ENCODE data around the gene MAGEA8. TPM values are rescaled to one million over a fixed set of nuclear protein-coding genes. Genes with fewer than 3 reads are reported as not detected.
"Not testable (repeated sequence)": the region's sequence is repeated elsewhere in the genome, so short reads cannot be mapped to it uniquely, and the experiment has no call there.

The MAGEA8 gene
- total RNA-seq, 2 donors from 2014 or later, result not detected

DNA sequence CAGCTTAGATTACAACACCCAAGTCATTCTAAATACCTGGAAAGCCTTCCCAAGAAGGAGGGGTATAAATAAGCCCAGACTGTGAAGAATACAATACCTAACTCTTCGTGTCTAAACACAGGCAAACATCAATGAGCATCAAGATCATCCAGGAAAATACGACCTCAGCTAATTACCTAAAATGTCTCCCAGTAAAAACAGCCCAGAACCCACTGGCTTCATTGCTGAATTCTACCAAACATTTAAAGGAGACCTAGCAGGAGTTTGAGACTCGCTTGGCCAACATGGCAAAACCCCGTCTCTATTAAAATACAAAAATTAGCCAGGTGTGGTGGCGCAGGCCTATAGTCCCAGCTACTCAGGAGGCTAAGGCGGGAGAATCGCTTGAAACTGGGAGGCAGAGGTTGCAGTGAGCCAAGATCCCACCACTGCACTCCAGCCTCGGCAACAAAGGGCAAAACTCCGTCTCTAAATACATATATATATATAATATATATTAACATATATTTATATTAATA is 29.3 kb downstream of the MAGEA8 start:
- H3K36me3 ChIP-seq, result no peaks in the 10 kb centered on the region
- H3K27ac ChIP-seq, result no peak overlapping the region
- no peak for DNase-seq (ENCODE audit: low spot score)
- H3K4me1 ChIP-seq (ENCODE audit: control insufficient read depth in 1 of 2, low read depth in 2 of 2), result no peaks in the 10 kb centered on the region
- no peaks in the 10 kb centered on the region for H3K9me3 ChIP-seq
- no peak overlapping the region for H3K4me3 ChIP-seq
- TF ChIP-seq, protein P1, sequence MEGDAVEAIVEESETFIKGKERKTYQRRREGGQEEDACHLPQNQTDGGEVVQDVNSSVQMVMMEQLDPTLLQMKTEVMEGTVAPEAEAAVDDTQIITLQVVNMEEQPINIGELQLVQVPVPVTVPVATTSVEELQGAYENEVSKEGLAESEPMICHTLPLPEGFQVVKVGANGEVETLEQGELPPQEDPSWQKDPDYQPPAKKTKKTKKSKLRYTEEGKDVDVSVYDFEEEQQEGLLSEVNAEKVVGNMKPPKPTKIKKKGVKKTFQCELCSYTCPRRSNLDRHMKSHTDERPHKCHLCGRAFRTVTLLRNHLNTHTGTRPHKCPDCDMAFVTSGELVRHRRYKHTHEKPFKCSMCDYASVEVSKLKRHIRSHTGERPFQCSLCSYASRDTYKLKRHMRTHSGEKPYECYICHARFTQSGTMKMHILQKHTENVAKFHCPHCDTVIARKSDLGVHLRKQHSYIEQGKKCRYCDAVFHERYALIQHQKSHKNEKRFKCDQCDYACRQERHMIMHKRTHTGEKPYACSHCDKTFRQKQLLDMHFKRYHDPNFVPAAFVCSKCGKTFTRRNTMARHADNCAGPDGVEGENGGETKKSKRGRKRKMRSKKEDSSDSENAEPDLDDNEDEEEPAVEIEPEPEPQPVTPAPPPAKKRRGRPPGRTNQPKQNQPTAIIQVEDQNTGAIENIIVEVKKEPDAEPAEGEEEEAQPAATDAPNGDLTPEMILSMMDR (IDR thresholded peaks at IDR 0.05), result no peak
- H3K27me3 ChIP-seq (replicated peaks; ENCODE audit: insufficient read depth), result no peaks in the 10 kb centered on the region
- ATAC-seq (ENCODE audit: insufficient number of reproducible peaks, low FRiP score, low read depth), result no peak

DNA sequence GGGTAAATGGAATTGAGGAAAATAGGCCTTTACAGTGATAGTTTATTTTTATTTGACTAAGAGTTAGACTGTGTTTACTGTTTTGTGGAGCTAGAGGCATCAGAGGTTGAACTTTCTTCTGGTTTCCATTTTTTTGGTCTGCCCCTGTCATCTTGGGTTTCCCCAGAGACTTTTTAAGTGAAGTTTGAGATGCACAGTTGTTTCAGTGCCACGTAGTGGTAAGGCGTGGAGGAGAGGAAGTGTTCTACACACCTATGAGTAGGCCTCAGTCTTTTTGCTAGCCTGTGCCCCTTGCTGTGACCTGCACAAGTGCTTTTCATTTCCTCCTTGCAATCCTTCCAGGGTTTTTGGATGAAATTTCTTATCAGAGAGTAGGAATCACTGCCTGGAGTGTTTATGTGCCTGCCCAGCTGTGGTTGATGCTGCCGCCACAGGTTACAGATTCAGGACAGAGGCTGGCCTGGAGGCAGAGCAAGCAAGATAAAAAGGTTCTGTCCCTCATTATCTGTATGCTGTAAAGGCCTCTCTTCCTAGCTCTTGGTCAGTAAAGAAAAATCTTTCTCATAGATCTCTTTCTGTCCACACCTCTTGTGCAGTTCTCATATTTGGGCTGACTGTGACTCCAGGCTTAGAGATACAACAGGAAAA is 35.9 kb downstream of the MAGEA8 start:
- Histone ChIP-seq H3K9me3 (no peaks in the 10 kb centered on the region), H3K4me1 (ENCODE audit: control insufficient read depth in 1 of 2, low read depth in 2 of 2) (no peaks in the 10 kb centered on the region), H3K27ac (no peak overlapping the region), H3K36me3 (no peaks in the 10 kb centered on the region), H3K27me3 (replicated peaks; ENCODE audit: insufficient read depth) (no peaks in the 10 kb centered on the region), H3K4me3 (no peak overlapping the region)
- no peak for ATAC-seq (ENCODE audit: insufficient number of reproducible peaks, low FRiP score, low read depth)
- DNase-seq (ENCODE audit: low spot score), result no peak
- TF ChIP-seq, protein P1 (IDR thresholded peaks at IDR 0.05), result no peak

DNA sequence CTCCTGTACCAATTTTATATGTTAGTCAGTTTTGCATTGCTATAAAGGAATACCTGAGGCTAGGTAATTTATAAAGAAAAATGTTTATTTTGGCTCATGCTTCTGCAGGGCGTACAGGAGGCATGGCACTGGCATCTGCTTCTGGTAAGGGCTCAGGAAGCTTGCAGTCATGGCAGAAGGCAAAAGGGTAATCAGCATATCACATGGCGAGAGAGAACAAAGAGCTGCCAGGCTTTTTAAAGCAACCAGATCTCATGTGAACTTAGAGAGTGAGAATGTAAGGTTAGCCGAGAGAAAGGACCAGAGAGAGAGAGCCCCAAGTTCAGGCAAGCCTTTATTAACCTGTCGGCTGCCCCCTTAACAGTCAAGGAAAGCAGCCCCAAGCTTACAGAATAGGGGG is 42.9 kb downstream of the MAGEA8 start:
- ATAC-seq (ENCODE audit: insufficient number of reproducible peaks, low FRiP score, low read depth); H3K9me3 ChIP-seq; DNase-seq (ENCODE audit: low spot score): not testable (repeated sequence)

DNA sequence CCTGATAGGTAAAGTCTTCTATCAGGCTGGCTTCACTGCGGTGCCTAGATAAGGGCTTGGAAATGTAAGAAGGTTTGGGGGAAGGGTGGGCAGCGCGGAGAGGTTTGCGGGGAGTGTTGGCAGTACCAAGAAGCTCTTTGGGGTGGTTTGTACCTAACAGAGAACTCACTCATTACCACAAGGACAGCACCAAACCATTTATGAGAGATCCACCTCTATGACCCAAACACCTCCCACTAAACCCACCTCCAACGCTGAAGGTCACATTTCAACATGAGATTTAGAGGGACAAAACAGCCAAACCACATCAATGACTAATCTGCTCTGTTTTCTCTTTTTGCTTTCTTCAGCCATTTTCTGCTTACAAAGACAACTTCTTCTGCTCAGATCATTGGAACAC is 43.5 kb downstream of the MAGEA8 start:
- H3K27ac ChIP-seq; H3K4me3 ChIP-seq; H3K4me1 ChIP-seq (ENCODE audit: control insufficient read depth in 1 of 2, low read depth in 2 of 2); DNase-seq (ENCODE audit: low spot score); ATAC-seq (ENCODE audit: insufficient number of reproducible peaks, low FRiP score, low read depth); H3K36me3 ChIP-seq; H3K27me3 ChIP-seq (replicated peaks; ENCODE audit: insufficient read depth); H3K9me3 ChIP-seq: not testable (repeated sequence)

More for the DNA sequence above, 42.9 kb downstream of the MAGEA8 start:
- H3K4me3 ChIP-seq; H3K27ac ChIP-seq; H3K27me3 ChIP-seq (replicated peaks; ENCODE audit: insufficient read depth); H3K4me1 ChIP-seq (ENCODE audit: control insufficient read depth in 1 of 2, low read depth in 2 of 2); H3K36me3 ChIP-seq: not testable (repeated sequence)

DNA sequence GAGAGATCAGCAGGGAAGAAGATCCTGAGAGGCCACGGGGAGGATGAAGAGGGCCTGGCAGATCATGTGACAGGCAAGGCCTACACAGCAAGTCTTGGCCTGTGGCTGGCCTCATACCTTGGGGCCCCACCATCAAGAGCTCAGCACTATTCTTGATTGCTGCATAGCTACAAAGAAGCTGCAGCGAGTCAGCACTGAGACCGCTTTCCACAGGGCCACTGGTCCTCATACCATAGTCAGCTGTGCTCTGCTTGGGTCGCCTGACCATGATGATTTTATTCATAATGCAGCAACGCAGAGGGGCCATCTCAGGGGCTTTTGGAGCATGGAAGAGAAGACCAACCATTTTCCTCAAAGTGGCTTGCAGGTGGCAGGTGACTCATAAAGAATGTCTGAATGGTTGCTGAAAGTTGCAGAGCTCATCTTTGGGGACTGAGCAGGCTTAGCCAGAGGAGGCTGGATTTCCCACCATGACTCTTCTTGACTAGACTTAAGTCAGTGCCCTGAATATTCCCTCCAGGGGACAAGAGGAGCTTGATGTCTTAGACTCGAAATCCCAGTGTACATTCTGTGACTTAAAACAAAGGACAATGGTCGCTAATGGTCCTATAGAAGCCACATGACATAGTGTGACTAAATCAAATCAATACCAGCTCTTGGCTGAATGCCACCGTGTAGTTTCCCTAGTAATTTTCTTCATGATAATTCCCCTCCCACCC is 46.4 kb downstream of the MAGEA8 start:
- H3K27me3 ChIP-seq (replicated peaks; ENCODE audit: insufficient read depth); ATAC-seq (ENCODE audit: insufficient number of reproducible peaks, low FRiP score, low read depth); H3K9me3 ChIP-seq; H3K4me3 ChIP-seq; H3K27ac ChIP-seq; H3K36me3 ChIP-seq; H3K4me1 ChIP-seq (ENCODE audit: control insufficient read depth in 1 of 2, low read depth in 2 of 2); DNase-seq (ENCODE audit: low spot score): not testable (repeated sequence)

DNA sequence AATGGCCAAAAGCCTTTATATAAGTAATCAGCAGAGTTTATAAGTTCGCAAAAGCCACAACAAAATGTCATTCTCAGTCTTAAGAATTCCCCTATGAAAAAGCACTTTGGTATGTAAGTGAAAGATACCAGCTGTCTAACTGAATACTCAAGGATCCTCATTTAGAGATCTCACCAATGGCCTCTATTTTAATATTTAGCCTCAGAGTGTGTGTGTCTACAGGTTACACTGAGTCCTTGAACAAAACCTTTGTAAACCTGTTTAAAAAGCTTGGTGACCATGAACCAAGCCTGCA is 46.9 kb downstream of the MAGEA8 start:
- DNase-seq (ENCODE audit: low spot score); H3K4me1 ChIP-seq (ENCODE audit: control insufficient read depth in 1 of 2, low read depth in 2 of 2); H3K27ac ChIP-seq; H3K36me3 ChIP-seq; ATAC-seq (ENCODE audit: insufficient number of reproducible peaks, low FRiP score, low read depth); H3K9me3 ChIP-seq; H3K4me3 ChIP-seq; H3K27me3 ChIP-seq (replicated peaks; ENCODE audit: insufficient read depth): not testable (repeated sequence)

DNA sequence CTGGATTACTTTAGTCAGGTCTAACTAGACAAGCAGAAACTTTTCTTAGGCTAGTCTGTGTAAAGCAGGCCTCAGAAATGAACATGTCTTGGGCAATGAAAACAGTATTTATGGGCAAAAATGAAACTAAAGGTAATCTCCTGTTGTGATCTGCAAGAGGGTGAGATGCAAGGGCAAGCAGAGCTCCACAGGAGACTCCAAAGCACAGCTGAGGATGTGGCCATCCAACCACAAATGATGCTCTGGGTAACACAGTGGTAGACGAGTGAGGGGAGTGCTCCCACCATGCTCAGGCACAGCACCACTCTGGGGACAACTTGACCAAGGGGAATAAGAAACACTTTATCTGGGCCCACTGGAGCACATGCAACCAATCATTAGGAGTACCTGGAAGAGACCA is 47.7 kb downstream of the MAGEA8 start:
- not testable (repeated sequence) for H3K9me3 ChIP-seq; DNase-seq (ENCODE audit: low spot score); H3K27me3 ChIP-seq (replicated peaks; ENCODE audit: insufficient read depth); H3K27ac ChIP-seq; H3K36me3 ChIP-seq; H3K4me1 ChIP-seq (ENCODE audit: control insufficient read depth in 1 of 2, low read depth in 2 of 2); ATAC-seq (ENCODE audit: insufficient number of reproducible peaks, low FRiP score, low read depth); H3K4me3 ChIP-seq

DNA sequence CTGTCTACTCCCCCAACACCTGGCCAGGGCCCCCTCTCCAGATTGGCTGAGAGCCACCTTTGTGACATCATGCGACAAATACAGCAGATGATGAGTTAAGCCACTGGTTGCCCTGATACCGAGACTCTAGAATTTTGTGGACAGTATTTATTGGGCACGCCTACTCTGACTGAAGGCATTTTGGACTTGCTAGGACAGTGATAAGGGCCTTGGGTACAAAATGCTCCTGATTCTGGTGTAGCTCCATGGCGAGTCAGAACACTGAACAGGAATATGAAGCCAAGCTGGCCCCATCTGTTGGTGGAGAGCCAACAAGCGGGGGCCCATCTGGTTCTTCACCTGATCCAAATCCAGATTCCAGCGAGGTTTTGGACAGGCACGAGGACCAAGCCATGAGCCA is 48.4 kb downstream of the MAGEA8 start, which contains the start of gene HSFX4:
Gene HSFX4, plus strand, starts transcription at position 174 of the 400 bp plus-strand sequence. Its CDS starts 72 bp downstream, at position 246.
- DNase-seq (ENCODE audit: low spot score); H3K9me3 ChIP-seq; H3K4me3 ChIP-seq; H3K36me3 ChIP-seq; ATAC-seq (ENCODE audit: insufficient number of reproducible peaks, low FRiP score, low read depth); H3K27ac ChIP-seq; H3K27me3 ChIP-seq (replicated peaks; ENCODE audit: insufficient read depth); H3K4me1 ChIP-seq (ENCODE audit: control insufficient read depth in 1 of 2, low read depth in 2 of 2): not testable (repeated sequence)

DNA sequence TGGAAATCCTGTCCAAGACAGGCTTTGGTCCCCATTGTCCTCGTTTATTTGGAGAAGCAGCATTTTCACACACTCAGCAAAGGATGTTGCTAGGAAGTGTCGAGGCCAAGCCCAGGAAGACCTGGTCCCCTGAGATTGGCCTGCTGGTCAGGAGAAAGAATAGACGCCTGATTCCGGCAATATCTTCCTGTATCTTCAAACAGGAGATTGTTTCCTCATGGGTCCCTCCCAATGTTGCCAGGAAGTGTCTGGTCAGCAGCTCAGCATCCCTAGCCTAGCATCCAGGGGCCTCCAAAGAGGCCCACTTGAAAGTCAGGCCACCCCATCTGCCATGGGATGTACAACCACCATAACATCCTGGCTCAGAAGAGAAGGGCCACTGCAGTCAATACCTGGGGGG is 50.4 kb downstream of the MAGEA8 start:
- not testable (repeated sequence) for H3K9me3 ChIP-seq; H3K27ac ChIP-seq; H3K4me1 ChIP-seq (ENCODE audit: control insufficient read depth in 1 of 2, low read depth in 2 of 2); H3K36me3 ChIP-seq; H3K4me3 ChIP-seq; ATAC-seq (ENCODE audit: insufficient number of reproducible peaks, low FRiP score, low read depth); DNase-seq (ENCODE audit: low spot score); H3K27me3 ChIP-seq (replicated peaks; ENCODE audit: insufficient read depth)

DNA sequence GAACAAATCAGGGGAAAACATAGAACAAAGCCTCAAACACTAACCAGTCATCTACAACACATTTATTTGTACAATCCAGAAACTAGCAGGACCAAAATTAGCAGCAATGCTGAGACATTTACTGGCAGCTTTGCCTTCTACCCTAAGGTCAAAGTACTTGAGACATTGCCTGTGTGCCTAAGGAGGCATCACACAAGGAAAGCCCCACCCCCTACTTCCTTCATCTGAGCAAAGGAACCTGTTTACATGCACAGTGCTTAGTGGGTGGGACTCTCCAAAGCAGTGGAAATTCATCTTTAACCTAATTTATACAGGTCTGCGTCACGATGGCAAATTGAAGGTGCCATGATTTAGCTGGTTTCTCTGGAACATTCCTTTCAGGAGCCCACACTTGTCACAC is 51.2 kb downstream of the MAGEA8 start:
- not testable (repeated sequence) for ATAC-seq (ENCODE audit: insufficient number of reproducible peaks, low FRiP score, low read depth); DNase-seq (ENCODE audit: low spot score); H3K27ac ChIP-seq; H3K4me1 ChIP-seq (ENCODE audit: control insufficient read depth in 1 of 2, low read depth in 2 of 2); H3K27me3 ChIP-seq (replicated peaks; ENCODE audit: insufficient read depth); H3K9me3 ChIP-seq; H3K4me3 ChIP-seq; H3K36me3 ChIP-seq

DNA sequence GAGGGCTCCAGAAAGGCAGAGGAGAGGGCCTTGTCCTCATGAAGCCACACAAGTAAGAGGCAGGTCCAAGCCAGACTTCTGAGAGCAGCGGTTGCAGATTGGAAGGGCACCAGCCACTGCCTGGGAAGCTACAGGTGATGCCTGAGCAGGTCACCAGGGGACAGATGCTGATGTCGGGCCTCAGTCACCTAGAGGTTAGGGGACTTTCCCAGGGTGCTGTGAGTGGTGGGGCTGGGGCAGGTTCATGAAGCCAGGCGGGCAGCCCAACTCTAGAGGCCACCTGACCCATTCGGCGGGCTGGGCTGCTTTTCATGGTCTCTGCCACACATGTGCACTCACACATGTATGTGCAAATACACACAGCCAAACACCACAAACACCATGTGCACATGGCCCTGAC is 52.0 kb downstream of the MAGEA8 start:
- H3K27me3 ChIP-seq (replicated peaks; ENCODE audit: insufficient read depth); H3K36me3 ChIP-seq; H3K9me3 ChIP-seq; H3K27ac ChIP-seq; H3K4me1 ChIP-seq (ENCODE audit: control insufficient read depth in 1 of 2, low read depth in 2 of 2); H3K4me3 ChIP-seq; ATAC-seq (ENCODE audit: insufficient number of reproducible peaks, low FRiP score, low read depth); DNase-seq (ENCODE audit: low spot score): not testable (repeated sequence)

Measured in thoracic aorta (tissue), 2 donors.